ENCODE measurements around the gene NPIPB2. TPM values are rescaled to one million over a fixed set of nuclear protein-coding genes. Genes with fewer than 3 reads are reported as not detected.

The NPIPB2 gene
- total and polyA plus RNA-seq, 2 of the 13 experiments (the other 11 are each of a cell fraction or from before 2014, with no cell fraction given) = 1.8 to 4.1 TPM

DNA sequence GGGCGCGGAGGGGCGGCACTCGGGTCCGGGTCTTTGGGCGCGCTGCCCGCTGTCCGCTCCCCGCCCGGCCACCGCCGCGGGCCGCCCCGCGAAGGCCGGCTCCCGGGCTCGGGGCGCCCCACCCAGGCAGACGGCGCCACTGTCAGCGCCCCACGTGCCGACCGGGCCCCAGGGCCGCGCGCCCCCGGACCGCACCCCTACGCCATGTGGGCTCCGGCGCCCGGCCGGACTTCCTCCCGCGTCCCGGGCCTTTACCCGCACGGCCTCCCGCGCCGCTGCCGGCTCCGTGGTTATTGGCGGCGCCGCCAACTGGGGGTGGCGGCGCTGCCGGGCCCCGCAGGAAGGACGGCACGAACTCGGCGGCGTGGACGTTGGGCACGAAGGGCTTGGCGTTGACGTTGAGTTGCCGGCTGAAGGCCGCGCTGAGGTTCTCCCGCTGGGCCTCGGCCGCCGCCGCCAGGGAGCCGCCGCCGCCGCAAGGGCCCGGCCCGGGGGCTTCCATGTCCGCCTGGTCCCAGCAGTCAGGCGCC, 26.7 kb downstream of the NPIPB2 start (continued):
- no peak for TF ChIP-seq SMAD9 (CRISPR knock-in tag; IDR thresholded peaks at IDR 0.05)
- peak; percentile 22; the same call in 1 of the 2 replicates for TF ChIP-seq KDM5B (CRISPR knock-in tag; IDR thresholded peaks at IDR 0.05; ENCODE audit: borderline replicate concordance)
- TF ChIP-seq PHF8 (CRISPR knock-in tag; IDR thresholded peaks at IDR 0.05) = peak; percentile 24; the same call in 1 of the 2 replicates
- TF ChIP-seq GTF3A (CRISPR knock-in tag; conservative IDR thresholded peaks at IDR 0.05) = no peak
- no peak for TF ChIP-seq KAT8 (CRISPR knock-in tag; IDR thresholded peaks at IDR 0.05)
- peak; percentile 47 for TF ChIP-seq AGO2 (optimal IDR thresholded peaks at IDR 0.05; ENCODE audit: low read depth, low read length)
- TF ChIP-seq ZNF784 (CRISPR knock-in tag; IDR thresholded peaks at IDR 0.05; ENCODE audit: borderline replicate concordance) = 0 out of 2 replicates have a peak, but pooled peaks have one; percentile 9
- no peak for TF ChIP-seq RBM39 (IDR thresholded peaks at IDR 0.05; ENCODE audit: low read depth, low read length, poor library complexity, severe bottlenecking)
- TF ChIP-seq MLX (CRISPR knock-in tag; IDR thresholded peaks at IDR 0.05) = no peak
- TF ChIP-seq MXI1 (IDR thresholded peaks at IDR 0.05; ENCODE audit: borderline replicate concordance, low read depth, low read length) = peak; percentile 86; the same call in 2 of the 3 replicates
- no peak for TF ChIP-seq PPARG (CRISPR knock-in tag; conservative IDR thresholded peaks at IDR 0.05)
- TF ChIP-seq ZBTB42 (CRISPR knock-in tag; IDR thresholded peaks at IDR 0.05) = peak; percentile 35; the same call in 1 of the 2 replicates
- no peak for TF ChIP-seq KAT2B (IDR thresholded peaks at IDR 0.05; ENCODE audit: borderline replicate concordance, low read depth, low read length)
- no peak for TF ChIP-seq CC2D1A (CRISPR knock-in tag; IDR thresholded peaks at IDR 0.05)
- TF ChIP-seq ZNF556 (CRISPR knock-in tag; IDR thresholded peaks at IDR 0.05; ENCODE audit: borderline replicate concordance) = no peak
- TF ChIP-seq EZH2 (conservative IDR thresholded peaks at IDR 0.05; ENCODE audit: low read depth, low read length) = no peak
- TF ChIP-seq IRF1 (CRISPR knock-in tag; IDR thresholded peaks at IDR 0.05; ENCODE audit: low read depth) = no peak
- TF ChIP-seq MIER3 (CRISPR knock-in tag; IDR thresholded peaks at IDR 0.05; ENCODE audit: borderline replicate concordance) = no peak
- peak; percentile 75; the same call in 1 of the 2 replicates for TF ChIP-seq ZSCAN25 (CRISPR knock-in tag; IDR thresholded peaks at IDR 0.05)
- TF ChIP-seq NCOR1 (IDR thresholded peaks at IDR 0.05; ENCODE audit: borderline replicate concordance, low read length) = no peak
- peak; percentile 4; the same call in 1 of the 2 replicates for TF ChIP-seq GZF1 (CRISPR knock-in tag; IDR thresholded peaks at IDR 0.05)
- TF ChIP-seq ARNTL (CRISPR knock-in tag; IDR thresholded peaks at IDR 0.05) = no peak
- TF ChIP-seq CENPX (CRISPR knock-in tag; IDR thresholded peaks at IDR 0.05) = no peak
- TF ChIP-seq, protein P1, sequence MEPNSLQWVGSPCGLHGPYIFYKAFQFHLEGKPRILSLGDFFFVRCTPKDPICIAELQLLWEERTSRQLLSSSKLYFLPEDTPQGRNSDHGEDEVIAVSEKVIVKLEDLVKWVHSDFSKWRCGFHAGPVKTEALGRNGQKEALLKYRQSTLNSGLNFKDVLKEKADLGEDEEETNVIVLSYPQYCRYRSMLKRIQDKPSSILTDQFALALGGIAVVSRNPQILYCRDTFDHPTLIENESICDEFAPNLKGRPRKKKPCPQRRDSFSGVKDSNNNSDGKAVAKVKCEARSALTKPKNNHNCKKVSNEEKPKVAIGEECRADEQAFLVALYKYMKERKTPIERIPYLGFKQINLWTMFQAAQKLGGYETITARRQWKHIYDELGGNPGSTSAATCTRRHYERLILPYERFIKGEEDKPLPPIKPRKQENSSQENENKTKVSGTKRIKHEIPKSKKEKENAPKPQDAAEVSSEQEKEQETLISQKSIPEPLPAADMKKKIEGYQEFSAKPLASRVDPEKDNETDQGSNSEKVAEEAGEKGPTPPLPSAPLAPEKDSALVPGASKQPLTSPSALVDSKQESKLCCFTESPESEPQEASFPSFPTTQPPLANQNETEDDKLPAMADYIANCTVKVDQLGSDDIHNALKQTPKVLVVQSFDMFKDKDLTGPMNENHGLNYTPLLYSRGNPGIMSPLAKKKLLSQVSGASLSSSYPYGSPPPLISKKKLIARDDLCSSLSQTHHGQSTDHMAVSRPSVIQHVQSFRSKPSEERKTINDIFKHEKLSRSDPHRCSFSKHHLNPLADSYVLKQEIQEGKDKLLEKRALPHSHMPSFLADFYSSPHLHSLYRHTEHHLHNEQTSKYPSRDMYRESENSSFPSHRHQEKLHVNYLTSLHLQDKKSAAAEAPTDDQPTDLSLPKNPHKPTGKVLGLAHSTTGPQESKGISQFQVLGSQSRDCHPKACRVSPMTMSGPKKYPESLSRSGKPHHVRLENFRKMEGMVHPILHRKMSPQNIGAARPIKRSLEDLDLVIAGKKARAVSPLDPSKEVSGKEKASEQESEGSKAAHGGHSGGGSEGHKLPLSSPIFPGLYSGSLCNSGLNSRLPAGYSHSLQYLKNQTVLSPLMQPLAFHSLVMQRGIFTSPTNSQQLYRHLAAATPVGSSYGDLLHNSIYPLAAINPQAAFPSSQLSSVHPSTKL (CRISPR knock-in tag; IDR thresholded peaks at IDR 0.05) = no peak
